Tibial artery (tissue), 4 donors: ENCODE data around the gene PIEZO2.

Source experiments
- DNase-seq, 2 donors: peaks; one replicate each; pipeline ENCODE4 v3.0.0-alpha.2; 2019
- H3K27ac ChIP-seq, 2 donors: fragments of 200-600 bp; sonication (generic) in 1 of 2; 1 replicate in 1 of 2; 2 replicates in 1 of 2; pipeline ENCODE4 v1.5.1; 2018 to 2019; ENCODE audit warnings: mild to moderate bottlenecking in 1 of 2
- H3K27me3 ChIP-seq, 2 donors: fragments of 200-600 bp; sonication (generic) in 1 of 2; one replicate each; pipeline versions ENCODE4 v1.5.1 to v1.6.0; 2016 to 2019
- H3K36me3 ChIP-seq, 3 donors: fragments of 200-600 bp; sonication (generic) in 2 of 3; one replicate each; pipeline ENCODE4 v1.5.1; 2016 to 2019; ENCODE audit warnings: mild to moderate bottlenecking in 2 of 3
- H3K4me1 ChIP-seq, 4 donors: fragments of 200-600 bp; sonication (generic) in 2 of 4; 1 replicate in 3 of 4; 2 replicates in 1 of 4; pipeline ENCODE4 v1.5.1; 2016 to 2019
- H3K4me3 ChIP-seq, 2 donors: fragments of 200-600 bp; sonication (generic) in 1 of 2; 1 replicate in 1 of 2; 2 replicates in 1 of 2; pipeline ENCODE4 v1.5.1; 2018 to 2019; ENCODE audit warnings: mild to moderate bottlenecking in 2 of 2
- H3K9me3 ChIP-seq, 3 donors: fragments of 200-600 bp; sonication (generic) in 1 of 3; one replicate each; pipeline ENCODE4 v1.5.1; 2016 to 2019
- intact Hi-C: fragments of 100-400 bp; cut with DNase I; formaldehyde crosslinking; loops from one replicate; pipeline ENCODE4 v1.15.0; 2023; ENCODE audit warnings: low total_unique reads
- TF ChIP-seq, protein P1 (sequence below), 2 experiments: fragments of 200-600 bp in 1 of 2; fragments of 450-650 bp in 1 of 2; IDR thresholded peaks; one replicate each; pipeline ENCODE4 v1.5.1; 2017 to 2019; ENCODE audit warnings: antibody characterized with exemption in 2 of 2, mild to moderate bottlenecking in 1 of 2, moderate library complexity in 1 of 2

Gene PIEZO2

DNA sequence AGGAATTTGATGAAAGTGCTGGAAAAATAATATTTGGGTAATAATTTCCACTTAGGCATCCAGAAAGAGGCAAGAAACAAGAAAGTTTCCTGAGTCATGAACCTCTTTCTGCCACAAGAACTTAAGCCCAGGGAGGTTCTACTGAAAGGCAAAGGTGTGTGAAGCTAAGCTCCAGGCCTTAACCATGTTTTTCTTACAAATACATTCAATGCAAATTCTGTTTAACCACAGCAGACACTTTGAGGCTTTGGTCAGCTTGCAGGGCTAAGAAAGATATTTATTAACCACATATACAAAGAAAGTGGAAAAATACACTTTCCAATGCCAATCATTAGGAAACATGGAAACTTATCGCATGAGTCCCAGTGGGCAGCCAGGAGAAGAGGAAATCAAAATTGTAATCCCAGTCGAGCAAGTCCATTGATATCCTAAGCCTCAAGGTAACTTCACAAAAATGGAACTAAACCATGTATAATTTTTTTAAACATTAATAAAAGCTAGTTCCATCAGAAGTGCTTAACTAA, 68.3 kb downstream of the PIEZO2 start:
- intact Hi-C loops = no loop called here
- no peaks in the 10 kb centered on the region for H3K4me1 ChIP-seq
- no peak overlapping the region for H3K27ac ChIP-seq
- TF ChIP-seq, protein P1, sequence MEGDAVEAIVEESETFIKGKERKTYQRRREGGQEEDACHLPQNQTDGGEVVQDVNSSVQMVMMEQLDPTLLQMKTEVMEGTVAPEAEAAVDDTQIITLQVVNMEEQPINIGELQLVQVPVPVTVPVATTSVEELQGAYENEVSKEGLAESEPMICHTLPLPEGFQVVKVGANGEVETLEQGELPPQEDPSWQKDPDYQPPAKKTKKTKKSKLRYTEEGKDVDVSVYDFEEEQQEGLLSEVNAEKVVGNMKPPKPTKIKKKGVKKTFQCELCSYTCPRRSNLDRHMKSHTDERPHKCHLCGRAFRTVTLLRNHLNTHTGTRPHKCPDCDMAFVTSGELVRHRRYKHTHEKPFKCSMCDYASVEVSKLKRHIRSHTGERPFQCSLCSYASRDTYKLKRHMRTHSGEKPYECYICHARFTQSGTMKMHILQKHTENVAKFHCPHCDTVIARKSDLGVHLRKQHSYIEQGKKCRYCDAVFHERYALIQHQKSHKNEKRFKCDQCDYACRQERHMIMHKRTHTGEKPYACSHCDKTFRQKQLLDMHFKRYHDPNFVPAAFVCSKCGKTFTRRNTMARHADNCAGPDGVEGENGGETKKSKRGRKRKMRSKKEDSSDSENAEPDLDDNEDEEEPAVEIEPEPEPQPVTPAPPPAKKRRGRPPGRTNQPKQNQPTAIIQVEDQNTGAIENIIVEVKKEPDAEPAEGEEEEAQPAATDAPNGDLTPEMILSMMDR (IDR thresholded peaks at IDR 0.05) = no peak
- H3K27me3 ChIP-seq = peaks cover 0 to 4% of the 10 kb centered on the region in 2 donors
- no peak for DNase-seq
- H3K36me3 ChIP-seq = no peaks in the 10 kb centered on the region
- H3K4me3 ChIP-seq = no peak overlapping the region
- H3K9me3 ChIP-seq = no peaks in the 10 kb centered on the region

DNA sequence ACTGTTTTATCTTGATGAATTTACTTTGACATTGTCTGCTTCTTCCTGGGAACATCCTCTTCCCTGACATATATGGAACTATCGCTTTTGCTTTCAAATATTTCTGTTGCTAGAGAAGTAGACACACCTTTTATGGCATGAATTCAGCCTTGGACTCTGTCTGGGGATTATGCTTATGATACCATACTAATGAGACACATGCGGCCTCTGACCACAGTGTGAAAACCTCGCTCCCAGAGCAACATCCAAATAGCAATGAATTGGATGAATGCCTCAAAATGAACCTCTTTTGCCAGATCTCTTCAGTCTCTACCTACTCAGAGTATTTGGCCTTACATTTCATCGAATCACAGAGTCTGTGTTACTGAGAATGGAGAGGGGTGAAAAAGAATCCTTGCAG, 70.9 kb downstream of the PIEZO2 start:
- no peaks in the 10 kb centered on the region for H3K4me1 ChIP-seq
- intact Hi-C loops = no loop called here
- H3K27ac ChIP-seq = no peak overlapping the region
- no peaks in the 10 kb centered on the region for H3K36me3 ChIP-seq
- no peaks in the 10 kb centered on the region for H3K9me3 ChIP-seq
- no peak overlapping the region for H3K4me3 ChIP-seq
- no peak for DNase-seq
- TF ChIP-seq, protein P1 (IDR thresholded peaks at IDR 0.05) = no peak
- no peaks in the 10 kb centered on the region for H3K27me3 ChIP-seq

DNA sequence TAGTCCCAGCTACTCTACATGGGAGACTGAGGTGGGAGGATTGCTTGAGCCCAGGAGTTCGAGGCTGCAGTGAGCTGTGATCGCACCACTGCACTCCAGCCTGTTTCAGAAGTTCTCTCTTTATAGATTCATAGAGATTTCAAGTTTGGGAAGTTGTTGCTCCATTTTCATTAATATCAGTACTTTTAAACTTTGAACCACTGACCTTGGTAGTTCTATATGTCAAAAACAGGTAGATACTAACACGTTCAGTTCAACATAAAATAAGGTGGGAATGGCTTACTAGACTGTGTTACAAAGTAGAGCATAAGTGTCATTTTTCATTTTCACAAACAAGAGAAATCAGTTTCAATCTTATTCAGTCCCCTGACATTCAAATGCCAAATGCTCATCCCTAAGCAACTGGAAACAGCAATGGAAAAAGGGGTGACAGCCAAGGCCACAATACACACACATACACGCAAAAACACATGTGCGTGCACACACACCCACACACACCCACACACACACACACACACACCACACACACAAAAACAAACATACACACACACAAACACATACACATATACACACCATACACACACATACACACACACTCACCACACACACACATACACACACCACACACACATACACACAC, 71.7 kb downstream of the PIEZO2 start:
- Histone ChIP-seq H3K4me3 (no peak overlapping the region), H3K36me3 (no peaks in the 10 kb centered on the region), H3K9me3 (no peaks in the 10 kb centered on the region), H3K4me1 (no peaks in the 10 kb centered on the region), H3K27ac (no peak overlapping the region), H3K27me3 (no peaks in the 10 kb centered on the region)
- intact Hi-C loops = no loop called here
- DNase-seq = no peak
- TF ChIP-seq, protein P1 (IDR thresholded peaks at IDR 0.05) = no peak

DNA sequence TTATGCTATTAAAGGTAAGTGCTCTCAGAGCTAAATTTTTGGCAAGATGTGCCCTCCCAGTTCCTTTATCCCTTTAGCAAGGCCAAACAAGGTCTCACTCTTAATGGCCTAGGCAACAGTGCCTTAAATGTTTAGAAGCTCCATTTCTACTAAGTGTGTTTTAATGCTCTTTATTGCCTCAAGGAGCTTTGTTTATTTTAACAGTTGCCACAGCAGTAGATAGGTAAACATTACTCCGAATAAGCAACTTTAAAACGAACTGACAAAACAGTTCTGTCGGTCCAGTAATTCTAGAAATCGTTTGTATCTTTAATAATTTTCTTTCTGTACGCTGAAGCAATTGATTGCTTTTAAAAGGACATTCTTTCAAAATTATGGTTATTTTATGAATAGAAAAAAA, 74.5 kb downstream of the PIEZO2 start:
- intact Hi-C loops = no loop called here
- H3K9me3 ChIP-seq = no peaks in the 10 kb centered on the region

DNA sequence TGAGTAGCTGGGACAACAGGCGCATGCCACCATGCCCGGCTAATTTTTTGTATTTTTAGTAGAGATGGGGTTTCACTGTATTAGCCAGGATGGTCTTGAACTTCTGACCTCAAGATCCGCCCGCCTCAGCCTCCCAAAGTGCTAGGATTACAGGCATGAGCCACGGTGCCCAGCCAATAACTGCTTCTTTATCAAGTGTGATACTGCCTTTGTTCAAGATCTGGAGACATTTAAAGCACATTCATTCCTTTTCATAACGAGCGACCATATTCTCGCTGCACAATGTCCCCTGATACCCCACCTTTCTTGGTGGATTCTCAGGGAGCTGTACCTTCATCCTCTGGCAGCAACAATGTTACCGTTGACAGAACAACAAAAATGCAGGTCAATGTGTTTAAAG, 75.4 kb downstream of the PIEZO2 start:
- H3K27ac ChIP-seq = no peak overlapping the region
- DNase-seq = no peak
- no peak overlapping the region for H3K4me3 ChIP-seq
- intact Hi-C loops = no loop called here
- H3K27me3 ChIP-seq = no peaks in the 10 kb centered on the region
- TF ChIP-seq, protein P1 (IDR thresholded peaks at IDR 0.05) = no peak
- H3K36me3 ChIP-seq = no peaks in the 10 kb centered on the region
- no peaks in the 10 kb centered on the region for H3K9me3 ChIP-seq
- H3K4me1 ChIP-seq = no peaks in the 10 kb centered on the region

More for the DNA sequence above, 74.5 kb downstream of the PIEZO2 start:
- DNase-seq = no peak
- TF ChIP-seq, protein P1 (IDR thresholded peaks at IDR 0.05) = no peak
- no peaks in the 10 kb centered on the region for H3K27me3 ChIP-seq
- H3K4me3 ChIP-seq = no peak overlapping the region
- no peak overlapping the region for H3K27ac ChIP-seq
- H3K4me1 ChIP-seq = no peaks in the 10 kb centered on the region
- no peaks in the 10 kb centered on the region for H3K36me3 ChIP-seq
